GM18907 (cell line): ENCODE data around the gene OTUD5.

ENCODE experiments used
- ATAC-seq: cut with Tn5 transposase; IDR thresholded peaks from one replicate; pipeline ENCODE4 v1.9.1; 2021; ENCODE audit warnings: mild to moderate bottlenecking, moderate library complexity; ENCODE audit not compliant: unreplicated experiment

OTUD5 gene

GRCh38 chrX:48974033-48974432, 16.6 kb upstream of the OTUD5 start:
- ATAC-seq = no peak

GRCh38 chrX:48972220-48973164, 15.1 kb upstream of the OTUD5 start:
- ATAC-seq = no peak

GRCh38 chrX:48971249-48972219, 14.1 kb upstream of the OTUD5 start, which contains the start of gene KCND1:
TSS of gene KCND1 (minus strand) at chrX:48971844. CDS start at chrX:48970271, 1,573 bp downstream.
- no peak for ATAC-seq

GRCh38 chrX:48969471-48969870, 12.1 kb upstream of the OTUD5 start:
- ATAC-seq = no peak

- ATAC-seq = no peak
Observed at GRCh38 chrX:48968377-48968776, 11.0 kb upstream of the OTUD5 start.

GRCh38 chrX:48966796-48967579, 9.6 kb upstream of the OTUD5 start:
- ATAC-seq = no peak

GRCh38 chrX:48965959-48966358, 8.6 kb upstream of the OTUD5 start:
- ATAC-seq = no peak

- ATAC-seq = no peak
Observed at GRCh38 chrX:48961585-48962091, 4.2 kb upstream of the OTUD5 start.

GRCh38 chrX:48960291-48960690, 2.9 kb upstream of the OTUD5 start:
- ATAC-seq = no peak

GRCh38 chrX:48958635-48959094, 1.3 kb upstream of the OTUD5 start:
- ATAC-seq = no peak

- ATAC-seq = peak; percentile 79
Observed at GRCh38 chrX:48957827-48958634, 624 bp upstream of the OTUD5 start.

- peak; percentile 0 for ATAC-seq
Observed at GRCh38 chrX:48956728-48957414, 536 bp downstream of the OTUD5 start.

- no peak for ATAC-seq
Observed at GRCh38 chrX:48948589-48948988, 8.8 kb downstream of the OTUD5 start.

GRCh38 chrX:48945517-48946348, 11.7 kb downstream of the OTUD5 start:
- no peak for ATAC-seq

- ATAC-seq = no peak
Observed at GRCh38 chrX:48942895-48943294, 14.5 kb downstream of the OTUD5 start.

GRCh38 chrX:48940404-48940955, 16.9 kb downstream of the OTUD5 start:
- ATAC-seq = no peak

- no peak for ATAC-seq
Observed at GRCh38 chrX:48939524-48940228, 17.7 kb downstream of the OTUD5 start.
